ENCODE results near the gene EMX1.

DNA sequence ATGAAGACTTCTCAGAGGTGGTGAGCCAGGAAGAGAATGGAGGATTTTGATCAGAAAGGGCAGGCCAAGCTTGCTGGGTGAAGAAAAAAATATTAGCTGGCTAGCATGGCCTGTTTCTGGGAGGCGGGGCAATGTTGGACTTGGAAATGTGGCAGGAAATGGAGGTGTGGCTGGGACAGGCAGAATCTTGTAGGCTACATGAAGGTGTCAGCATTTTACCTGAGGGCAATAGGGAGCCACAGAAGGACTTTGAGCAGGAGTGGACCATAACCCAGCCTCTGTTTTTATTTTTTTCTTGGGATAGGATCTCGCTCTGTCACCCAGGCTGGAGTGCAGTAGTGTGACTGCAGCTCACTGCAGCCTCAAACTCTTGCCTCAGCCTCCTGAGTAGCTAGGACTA is 31.7 kb downstream of the EMX1 start:
- TF ChIP-seq RAD21 (conservative IDR thresholded peaks at IDR 0.05) (no peak), TAF1 (IDR thresholded peaks at IDR 0.05; ENCODE audit: low read depth) (no peak), MXI1 (conservative IDR thresholded peaks at IDR 0.05; ENCODE audit: poor library complexity, severe bottlenecking) (no peak)

All from neural cell (in vitro differentiated cells).